ENCODE data around the gene SEZ6L. TPM values are rescaled to one million over a fixed set of nuclear protein-coding genes. Genes with fewer than 3 reads are reported as not detected.

Gene SEZ6L
- total and polyA plus RNA-seq, 8 donors: 0.08 to 0.82 (median 0.58) TPM

- no peaks in the 10 kb centered on the region for H3K4me1 ChIP-seq
- no peaks in the 10 kb centered on the region for H3K27me3 ChIP-seq
- H3K4me3 ChIP-seq: no peak overlapping the region
- intact Hi-C loops (cut with DNase I): no loop called here
- TF ChIP-seq, protein P1, sequence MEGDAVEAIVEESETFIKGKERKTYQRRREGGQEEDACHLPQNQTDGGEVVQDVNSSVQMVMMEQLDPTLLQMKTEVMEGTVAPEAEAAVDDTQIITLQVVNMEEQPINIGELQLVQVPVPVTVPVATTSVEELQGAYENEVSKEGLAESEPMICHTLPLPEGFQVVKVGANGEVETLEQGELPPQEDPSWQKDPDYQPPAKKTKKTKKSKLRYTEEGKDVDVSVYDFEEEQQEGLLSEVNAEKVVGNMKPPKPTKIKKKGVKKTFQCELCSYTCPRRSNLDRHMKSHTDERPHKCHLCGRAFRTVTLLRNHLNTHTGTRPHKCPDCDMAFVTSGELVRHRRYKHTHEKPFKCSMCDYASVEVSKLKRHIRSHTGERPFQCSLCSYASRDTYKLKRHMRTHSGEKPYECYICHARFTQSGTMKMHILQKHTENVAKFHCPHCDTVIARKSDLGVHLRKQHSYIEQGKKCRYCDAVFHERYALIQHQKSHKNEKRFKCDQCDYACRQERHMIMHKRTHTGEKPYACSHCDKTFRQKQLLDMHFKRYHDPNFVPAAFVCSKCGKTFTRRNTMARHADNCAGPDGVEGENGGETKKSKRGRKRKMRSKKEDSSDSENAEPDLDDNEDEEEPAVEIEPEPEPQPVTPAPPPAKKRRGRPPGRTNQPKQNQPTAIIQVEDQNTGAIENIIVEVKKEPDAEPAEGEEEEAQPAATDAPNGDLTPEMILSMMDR (IDR thresholded peaks at IDR 0.05): no peak
- no peaks in the 10 kb centered on the region for H3K36me3 ChIP-seq
- no peak overlapping the region for H3K27ac ChIP-seq
- H3K9me3 ChIP-seq: no peaks in the 10 kb centered on the region
- no peak for DNase-seq
- ATAC-seq: no peak
These were observed 126.4 kb downstream of the SEZ6L start for GRCh38 chr22:26295563-26296126.

GRCh38 chr22:26298605-26299310 lies 129.5 kb downstream of the SEZ6L start:
- Histone ChIP-seq H3K36me3 (no peaks in the 10 kb centered on the region), H3K27ac (no peak overlapping the region), H3K4me1 (no peaks in the 10 kb centered on the region), H3K27me3 (peaks cover 0 to 31% of the 10 kb centered on the region in 2 donors), H3K9me3 (no peaks in the 10 kb centered on the region), H3K4me3 (no peak overlapping the region)
- intact Hi-C loops (cut with DNase I): no loop called here
- DNase-seq (peak in 1 of 4 donors; percentile 52), ATAC-seq (no peak)
- TF ChIP-seq, protein P1 (IDR thresholded peaks at IDR 0.05): no peak

DNA sequence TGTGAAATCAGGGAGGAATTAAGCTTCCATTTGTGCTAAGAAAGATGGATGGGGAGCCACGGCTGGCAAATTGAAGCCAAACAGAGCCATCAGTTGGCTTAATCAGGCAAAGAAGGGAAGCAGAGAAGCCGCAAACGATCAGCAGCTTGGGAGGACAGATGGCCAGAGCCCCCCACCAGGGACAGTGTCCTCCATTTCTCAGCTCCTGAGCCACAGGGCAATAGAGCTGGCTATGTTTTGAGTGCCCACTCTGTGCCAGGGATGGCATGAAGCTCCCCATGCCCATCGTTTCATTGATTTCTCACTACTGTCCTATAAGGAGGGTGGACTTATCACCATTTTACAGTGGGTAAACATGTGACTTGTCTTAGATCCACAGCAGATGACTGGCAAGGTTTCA lies 133.5 kb downstream of the SEZ6L start:
- H3K36me3 ChIP-seq: no peaks in the 10 kb centered on the region
- DNase-seq (no peak), ATAC-seq (no peak)
- H3K9me3 ChIP-seq: no peaks in the 10 kb centered on the region
- no peak overlapping the region for H3K27ac ChIP-seq
- TF ChIP-seq, protein P1 (IDR thresholded peaks at IDR 0.05): no peak
- peaks cover 0 to 50% of the 10 kb centered on the region in 2 donors for H3K27me3 ChIP-seq
- intact Hi-C loops (cut with DNase I): no loop called here
- H3K4me1 ChIP-seq: no peaks in the 10 kb centered on the region
- no peak overlapping the region for H3K4me3 ChIP-seq

GRCh38 chr22:26303475-26303874 lies 134.2 kb downstream of the SEZ6L start:
- TF ChIP-seq, protein P1 (IDR thresholded peaks at IDR 0.05): no peak
- intact Hi-C loops (cut with DNase I): no loop called here
- DNase-seq (no peak), ATAC-seq (no peak)
- Histone ChIP-seq H3K4me3 (no peak overlapping the region), H3K27ac (no peak overlapping the region), H3K9me3 (no peaks in the 10 kb centered on the region), H3K27me3 (peaks cover 0 to 58% of the 10 kb centered on the region in 2 donors), H3K4me1 (no peaks in the 10 kb centered on the region), H3K36me3 (no peaks in the 10 kb centered on the region)

GRCh38 chr22:26304730-26305129 lies 135.5 kb downstream of the SEZ6L start:
- H3K27ac ChIP-seq: no peak overlapping the region
- no peak for ATAC-seq
- intact Hi-C loops (cut with DNase I): no loop called here
- H3K36me3 ChIP-seq: no peaks in the 10 kb centered on the region
- no peak for DNase-seq
- no peaks in the 10 kb centered on the region for H3K9me3 ChIP-seq
- no peak overlapping the region for H3K4me3 ChIP-seq
- H3K27me3 ChIP-seq: peaks cover 0 to 65% of the 10 kb centered on the region in 2 donors
- TF ChIP-seq, protein P1 (IDR thresholded peaks at IDR 0.05): no peak
- H3K4me1 ChIP-seq: no peaks in the 10 kb centered on the region
